ENCODE data around the gene PSMG2. TPM values are rescaled to one million over a fixed set of nuclear protein-coding genes. Genes with fewer than 3 reads are reported as not detected.

The PSMG2 gene
- total RNA-seq, 1 experiment from 2014 or later: 63.1 TPM

GRCh38 chr18:12742453-12742852 lies 39.6 kb downstream of the PSMG2 start:
- Histone ChIP-seq H3K27ac (ENCODE audit: low read length) (no peak overlapping the region), H3K27me3 (ENCODE audit: control insufficient read depth, insufficient read depth, low read length) (no peaks in the 10 kb centered on the region), H3K9me3 (ENCODE audit: control insufficient read depth, insufficient read depth, low read depth, low read length) (no peaks in the 10 kb centered on the region), H3K36me3 (ENCODE audit: control insufficient read depth, insufficient read depth, low read length) (no peaks in the 10 kb centered on the region), H3K4me3 (ENCODE audit: low read depth in 2 of 2, low read length in 2 of 2) (no peak overlapping the region), H3K4me1 (ENCODE audit: control insufficient read depth, insufficient read depth, low read length) (peaks cover 5% of the 10 kb centered on the region; the same call in 1 of the 2 replicates)
- DNase-seq (ENCODE audit: low read depth, low spot score): no peak
- BruUV-seq (replicated peaks): no TSS peak
- CTCF ChIA-PET: interaction anchor here (0.9 kb wide), 1 partner anchor 192 kb away, joined by 3 read pairs; no protein-coding TSS in a partner anchor
- intact Hi-C loops (cut with micrococcal nuclease; ENCODE audit: unreplicated experiment) (no loop called here), in situ Hi-C loops (cut with HindIII; ENCODE audit: low pct_unique_long_range_greater_than_20kb, low sequenced_read_pairs) (no loop called here)
- TF ChIP-seq POLR2AphosphoS5 (IDR thresholded peaks at IDR 0.05; ENCODE audit: low read depth, low read length) (no peak), TCF7L2 (IDR thresholded peaks at IDR 0.05; ENCODE audit: low read depth, low read length) (no peak), SIN3A (IDR thresholded peaks at IDR 0.05; ENCODE audit: borderline replicate concordance, insufficient read depth, low read depth, low read length) (no peak)
- TF ChIP-seq, protein P1, sequence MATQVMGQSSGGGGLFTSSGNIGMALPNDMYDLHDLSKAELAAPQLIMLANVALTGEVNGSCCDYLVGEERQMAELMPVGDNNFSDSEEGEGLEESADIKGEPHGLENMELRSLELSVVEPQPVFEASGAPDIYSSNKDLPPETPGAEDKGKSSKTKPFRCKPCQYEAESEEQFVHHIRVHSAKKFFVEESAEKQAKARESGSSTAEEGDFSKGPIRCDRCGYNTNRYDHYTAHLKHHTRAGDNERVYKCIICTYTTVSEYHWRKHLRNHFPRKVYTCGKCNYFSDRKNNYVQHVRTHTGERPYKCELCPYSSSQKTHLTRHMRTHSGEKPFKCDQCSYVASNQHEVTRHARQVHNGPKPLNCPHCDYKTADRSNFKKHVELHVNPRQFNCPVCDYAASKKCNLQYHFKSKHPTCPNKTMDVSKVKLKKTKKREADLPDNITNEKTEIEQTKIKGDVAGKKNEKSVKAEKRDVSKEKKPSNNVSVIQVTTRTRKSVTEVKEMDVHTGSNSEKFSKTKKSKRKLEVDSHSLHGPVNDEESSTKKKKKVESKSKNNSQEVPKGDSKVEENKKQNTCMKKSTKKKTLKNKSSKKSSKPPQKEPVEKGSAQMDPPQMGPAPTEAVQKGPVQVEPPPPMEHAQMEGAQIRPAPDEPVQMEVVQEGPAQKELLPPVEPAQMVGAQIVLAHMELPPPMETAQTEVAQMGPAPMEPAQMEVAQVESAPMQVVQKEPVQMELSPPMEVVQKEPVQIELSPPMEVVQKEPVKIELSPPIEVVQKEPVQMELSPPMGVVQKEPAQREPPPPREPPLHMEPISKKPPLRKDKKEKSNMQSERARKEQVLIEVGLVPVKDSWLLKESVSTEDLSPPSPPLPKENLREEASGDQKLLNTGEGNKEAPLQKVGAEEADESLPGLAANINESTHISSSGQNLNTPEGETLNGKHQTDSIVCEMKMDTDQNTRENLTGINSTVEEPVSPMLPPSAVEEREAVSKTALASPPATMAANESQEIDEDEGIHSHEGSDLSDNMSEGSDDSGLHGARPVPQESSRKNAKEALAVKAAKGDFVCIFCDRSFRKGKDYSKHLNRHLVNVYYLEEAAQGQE (IDR thresholded peaks at IDR 0.05; ENCODE audit: insufficient read depth in 1 of 2, low read depth in 2 of 2, low read length in 1 of 2): no peak
- TF ChIP-seq, protein P2, sequence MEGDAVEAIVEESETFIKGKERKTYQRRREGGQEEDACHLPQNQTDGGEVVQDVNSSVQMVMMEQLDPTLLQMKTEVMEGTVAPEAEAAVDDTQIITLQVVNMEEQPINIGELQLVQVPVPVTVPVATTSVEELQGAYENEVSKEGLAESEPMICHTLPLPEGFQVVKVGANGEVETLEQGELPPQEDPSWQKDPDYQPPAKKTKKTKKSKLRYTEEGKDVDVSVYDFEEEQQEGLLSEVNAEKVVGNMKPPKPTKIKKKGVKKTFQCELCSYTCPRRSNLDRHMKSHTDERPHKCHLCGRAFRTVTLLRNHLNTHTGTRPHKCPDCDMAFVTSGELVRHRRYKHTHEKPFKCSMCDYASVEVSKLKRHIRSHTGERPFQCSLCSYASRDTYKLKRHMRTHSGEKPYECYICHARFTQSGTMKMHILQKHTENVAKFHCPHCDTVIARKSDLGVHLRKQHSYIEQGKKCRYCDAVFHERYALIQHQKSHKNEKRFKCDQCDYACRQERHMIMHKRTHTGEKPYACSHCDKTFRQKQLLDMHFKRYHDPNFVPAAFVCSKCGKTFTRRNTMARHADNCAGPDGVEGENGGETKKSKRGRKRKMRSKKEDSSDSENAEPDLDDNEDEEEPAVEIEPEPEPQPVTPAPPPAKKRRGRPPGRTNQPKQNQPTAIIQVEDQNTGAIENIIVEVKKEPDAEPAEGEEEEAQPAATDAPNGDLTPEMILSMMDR (IDR thresholded peaks at IDR 0.05): no peak
- POLR2A ChIA-PET: no interaction called here
- ATAC-seq: no peak

- POLR2A ChIA-PET: interaction anchor here (0.5 to 0.6 kb wide), 2 partner anchors 11 to 17 kb away, joined by 3 to 11 read pairs; no protein-coding TSS in a partner anchor
- intact Hi-C loops (cut with micrococcal nuclease; ENCODE audit: unreplicated experiment) (loop anchor here (1.0 kb wide), 1 partner anchor 190 kb away; no protein-coding TSS in a partner anchor), in situ Hi-C loops (cut with HindIII; ENCODE audit: low pct_unique_long_range_greater_than_20kb, low sequenced_read_pairs) (no loop called here)
- CTCF ChIA-PET: interaction anchor here (0.6 to 1.8 kb wide), 4 partner anchors 172 to 317 kb away, joined by 3 to 7 read pairs (median 3); no protein-coding TSS in a partner anchor
- ATAC-seq: peak; percentile 80
- no TSS peak for BruUV-seq (replicated peaks)
- Histone ChIP-seq H3K4me3 (ENCODE audit: low read depth in 2 of 2, low read length in 2 of 2) (no peak overlapping the region), H3K36me3 (ENCODE audit: control insufficient read depth, insufficient read depth, low read length) (no peaks in the 10 kb centered on the region), H3K27me3 (ENCODE audit: control insufficient read depth, insufficient read depth, low read length) (no peaks in the 10 kb centered on the region), H3K9me3 (ENCODE audit: control insufficient read depth, insufficient read depth, low read depth, low read length) (no peaks in the 10 kb centered on the region), H3K27ac (ENCODE audit: low read length) (no peak overlapping the region), H3K4me1 (ENCODE audit: control insufficient read depth, insufficient read depth, low read length) (peaks cover 5% of the 10 kb centered on the region; the same call in 1 of the 2 replicates)
- no peak for TF ChIP-seq POLR2AphosphoS5 (IDR thresholded peaks at IDR 0.05; ENCODE audit: low read depth, low read length)
- no peak for TF ChIP-seq TCF7L2 (IDR thresholded peaks at IDR 0.05; ENCODE audit: low read depth, low read length)
- TF ChIP-seq, protein P1 (IDR thresholded peaks at IDR 0.05; ENCODE audit: insufficient read depth in 1 of 2, low read depth in 2 of 2, low read length in 1 of 2): no peak
- TF ChIP-seq, protein P2 (IDR thresholded peaks at IDR 0.05): no peak; the same call in 1 of the 2 replicates
- TF ChIP-seq SIN3A (IDR thresholded peaks at IDR 0.05; ENCODE audit: borderline replicate concordance, insufficient read depth, low read depth, low read length): no peak
- peak; percentile 51 for DNase-seq (ENCODE audit: low read depth, low spot score)
These were observed 41.3 kb downstream of the PSMG2 start for GRCh38 chr18:12744103-12744502.
